Stimulated activated CD4-positive, alpha-beta T cell treated with anti-CD3 and anti-CD28 coated beads, Interleukin-1b, Interleukin-23, amount 100 ng/mL, for 1 hour (primary cell): ENCODE measurements around the gene BRICD5.

Experiments used
- DNase-seq, 2 donors: peaks; one replicate each; pipeline ENCODE4 v3.0.0-alpha.2; 2020; ENCODE audit warnings: low read depth in 2 of 2

BRICD5 gene

GRCh38 chr16:2180962-2181923 is 29.4 kb downstream of the BRICD5 start:
- no peak for DNase-seq

- DNase-seq = no peak
Observed at GRCh38 chr16:2180461-2180860, 30.2 kb downstream of the BRICD5 start.

GRCh38 chr16:2179576-2179975 is 31.1 kb downstream of the BRICD5 start:
- no peak for DNase-seq

GRCh38 chr16:2179107-2179501 is 31.6 kb downstream of the BRICD5 start:
- no peak for DNase-seq

- no peak for DNase-seq
Observed at GRCh38 chr16:2178321-2179106, 32.1 kb downstream of the BRICD5 start.

- DNase-seq = no peak
Observed at GRCh38 chr16:2177561-2177960, 33.1 kb downstream of the BRICD5 start.

- DNase-seq = no peak
Observed at GRCh38 chr16:2177101-2177500, 33.6 kb downstream of the BRICD5 start.

GRCh38 chr16:2176047-2176446 is 34.6 kb downstream of the BRICD5 start:
- DNase-seq = no peak

- no peak for DNase-seq
Observed at GRCh38 chr16:2175454-2175853, 35.2 kb downstream of the BRICD5 start.

- DNase-seq = no peak
Observed at GRCh38 chr16:2174396-2175131, 36.1 kb downstream of the BRICD5 start.

- no peak for DNase-seq
Observed at GRCh38 chr16:2173916-2174315, 36.7 kb downstream of the BRICD5 start.

- no peak for DNase-seq
Observed at GRCh38 chr16:2173366-2173765, 37.3 kb downstream of the BRICD5 start.

GRCh38 chr16:2172688-2173335 is 37.9 kb downstream of the BRICD5 start:
- DNase-seq = no peak

- no peak for DNase-seq
Observed at GRCh38 chr16:2171601-2172178, 39.0 kb downstream of the BRICD5 start.

- DNase-seq = no peak
Observed at GRCh38 chr16:2170587-2171435, 39.9 kb downstream of the BRICD5 start.

GRCh38 chr16:2170080-2170479 is 40.6 kb downstream of the BRICD5 start:
- no peak for DNase-seq

GRCh38 chr16:2167068-2167638 is 43.5 kb downstream of the BRICD5 start:
- DNase-seq = no peak

- no peak for DNase-seq
Observed at GRCh38 chr16:2166263-2167067, 44.2 kb downstream of the BRICD5 start.

- DNase-seq = no peak
Observed at GRCh38 chr16:2165861-2166260, 44.8 kb downstream of the BRICD5 start.
